HG03571 (cell line): ENCODE data around the gene TOB2.

Experiments used
- ATAC-seq: cut with Tn5 transposase; IDR thresholded peaks from one replicate; pipeline ENCODE4 v1.9.1; 2021; ENCODE audit not compliant: unreplicated experiment

TOB2 gene

GRCh38 chr22:41394012-41394356, 52.6 kb downstream of the TOB2 start:
- no peak for ATAC-seq

GRCh38 chr22:41387341-41387740, 59.3 kb downstream of the TOB2 start:
- ATAC-seq: no peak

DNA sequence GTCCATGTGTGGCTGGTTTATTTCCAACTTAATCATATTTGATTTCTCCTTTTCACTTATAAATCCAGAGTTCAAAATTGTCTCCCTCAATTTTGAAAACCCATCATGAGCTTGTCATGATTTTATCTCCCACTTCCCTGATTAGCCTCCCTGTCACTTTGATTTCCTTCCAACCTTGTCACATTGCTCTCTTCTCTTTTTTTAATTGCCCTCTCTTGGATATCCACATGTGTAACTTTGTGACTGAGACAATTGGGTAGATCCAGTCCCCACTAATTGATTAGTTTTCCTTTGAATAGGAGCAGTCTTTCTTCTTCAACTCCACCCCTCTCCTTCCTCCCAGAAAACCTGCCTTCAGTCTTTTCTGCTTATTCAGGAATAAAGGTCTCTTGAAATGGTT, 62.5 kb downstream of the TOB2 start:
- no peak for ATAC-seq
